GM23248 (cell line): ENCODE results near the gene CENPU. TPM values are rescaled to one million over a fixed set of nuclear protein-coding genes. Genes with fewer than 3 reads are reported as not detected.
A peak's percentile ranks its signal among the peaks of the same experiment; 100 is the strongest.

Experiments used
- DNase-seq: peaks from one replicate; pipeline ENCODE4 v3.0.0-alpha.2; 2015
- H2AFZ ChIP-seq: fragments of 200-600 bp; sonication (generic); 2 replicates; pipeline ENCODE4 v1.6.1; 2016; ENCODE audit warnings: antibody characterized with exemption
- H3F3A ChIP-seq: fragments of 200-600 bp; sonication (generic); 2 replicates; pipeline ENCODE4 v1.6.1; 2016; ENCODE audit warnings: mild to moderate bottlenecking, antibody characterized with exemption, mixed run types; ENCODE audit not compliant: insufficient read depth
- H3K27ac ChIP-seq: fragments of 200-600 bp; sonication (generic); 2 replicates; pipeline ENCODE4 v1.5.1; 2016; ENCODE audit warnings: mild to moderate bottlenecking
- H3K27me3 ChIP-seq: fragments of 200-600 bp; sonication (generic); replicated peaks from 2 replicates; pipeline ENCODE4 v1.6.1; 2016; ENCODE audit warnings: mild to moderate bottlenecking; ENCODE audit not compliant: insufficient read depth
- H3K36me3 ChIP-seq: fragments of 200-600 bp; sonication (generic); 2 replicates; pipeline ENCODE4 v1.6.1; 2016; ENCODE audit warnings: low read depth, mild to moderate bottlenecking
- H3K4me1 ChIP-seq: fragments of 200-600 bp; sonication (generic); 2 replicates; pipeline ENCODE4 v1.6.1; 2016; ENCODE audit warnings: mild to moderate bottlenecking; ENCODE audit not compliant: insufficient read depth
- H3K4me2 ChIP-seq: fragments of 200-600 bp; sonication (generic); one replicate; pipeline ENCODE4 v1.6.1; 2016; ENCODE audit warnings: mild to moderate bottlenecking; ENCODE audit not compliant: unreplicated experiment
- H3K4me3 ChIP-seq: fragments of 200-600 bp; sonication (generic); 2 replicates; pipeline ENCODE4 v1.5.1; 2016; ENCODE audit warnings: mild to moderate bottlenecking
- H3K79me2 ChIP-seq: fragments of 200-600 bp; sonication (generic); 2 replicates; pipeline ENCODE4 v1.6.1; 2016; ENCODE audit warnings: mild to moderate bottlenecking; ENCODE audit not compliant: insufficient read depth
- H3K9ac ChIP-seq: fragments of 200-600 bp; sonication (generic); 2 replicates; pipeline ENCODE4 v1.6.1; 2016; ENCODE audit warnings: mild to moderate bottlenecking
- H3K9me2 ChIP-seq: fragments of 200-600 bp; sonication (generic); 2 replicates; pipeline ENCODE4 v1.6.1; 2016; ENCODE audit warnings: mixed run types, mild to moderate bottlenecking, moderate library complexity; ENCODE audit not compliant: insufficient read depth
- H3K9me3 ChIP-seq: fragments of 200-600 bp; sonication (generic); one replicate; pipeline ENCODE4 v1.6.1; 2017; ENCODE audit warnings: low read depth
- H4K20me1 ChIP-seq: fragments of 200-600 bp; sonication (generic); 2 replicates; pipeline ENCODE4 v1.6.0; 2016; ENCODE audit not compliant: insufficient read depth
- EZH2 ChIP-seq: fragments of 200-600 bp; sonication (generic); IDR thresholded peaks from 2 replicates; pipeline ENCODE4 v1.6.1; 2018; ENCODE audit warnings: antibody characterized with exemption, mild to moderate bottlenecking; ENCODE audit not compliant: insufficient read depth, poor library complexity, severe bottlenecking
- EZH2phosphoT487 ChIP-seq: fragments of 200-600 bp; sonication (generic); IDR thresholded peaks from 2 replicates; pipeline ENCODE4 v1.6.1; 2018; ENCODE audit warnings: antibody characterized with exemption, moderate library complexity, mild to moderate bottlenecking, low read depth; ENCODE audit not compliant: insufficient read depth
- WGBS, 2 experiments: methylation state at CpG; one replicate each; pipeline ENCODE4 v1.1.6; 2015 to 2017; ENCODE audit warnings: low lambda C conversion rate in 2 of 2, low coverage in 1 of 2; ENCODE audit errors: missing lambda C conversion rate in 2 of 2; 5-methylcytosine and 5-hydroxymethylcytosine counted together
- in situ Hi-C: fragments of 300-500 bp; cut with MboI; formaldehyde crosslinking; loops from 2 replicates; pipeline ENCODE4 v1.15.0; 2020
- polyA plus RNA-seq: library from polyadenylated mRNA; unstranded; fragments of >200 nt; fragmentation: Nextera tagmentation; extraction: Ambion mirVana; gene quantifications from 2 replicates; pipeline ENCODE4 v1.2.1, GENCODE V29; 2016
- total RNA-seq: library from RNA; depleted of rRNA; stranded (reverse); fragments of >200 nt; shearing (Covaris generic); gene quantifications from 2 replicates; pipeline ENCODE4 v1.2.3, GENCODE V29; 2014

Gene CENPU
- total and polyA plus RNA-seq, 2 experiments from 2014 or later = 8.5 to 15.7 TPM

DNA sequence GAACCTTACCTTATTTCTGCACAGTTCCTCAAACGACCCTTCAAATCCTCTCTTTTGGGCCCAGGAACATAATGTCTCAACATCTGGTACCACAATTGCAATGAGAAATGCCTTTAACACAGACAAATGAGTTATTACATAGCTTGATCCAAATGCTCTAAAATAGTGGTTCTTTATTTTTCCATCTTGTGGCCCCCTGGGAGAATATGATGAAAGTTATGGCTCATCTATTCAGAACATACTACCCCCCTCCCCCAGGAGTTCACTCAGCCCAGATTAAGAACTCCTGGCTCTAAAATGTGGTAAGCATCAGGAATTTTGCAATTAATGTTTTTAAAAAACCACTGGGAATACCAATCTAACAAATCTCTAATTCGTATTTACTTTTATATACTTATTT lies 23.9 kb upstream of the CENPU start:
- TF ChIP-seq EZH2phosphoT487 (no peak), EZH2 (no peak)
- no peak for DNase-seq

DNA sequence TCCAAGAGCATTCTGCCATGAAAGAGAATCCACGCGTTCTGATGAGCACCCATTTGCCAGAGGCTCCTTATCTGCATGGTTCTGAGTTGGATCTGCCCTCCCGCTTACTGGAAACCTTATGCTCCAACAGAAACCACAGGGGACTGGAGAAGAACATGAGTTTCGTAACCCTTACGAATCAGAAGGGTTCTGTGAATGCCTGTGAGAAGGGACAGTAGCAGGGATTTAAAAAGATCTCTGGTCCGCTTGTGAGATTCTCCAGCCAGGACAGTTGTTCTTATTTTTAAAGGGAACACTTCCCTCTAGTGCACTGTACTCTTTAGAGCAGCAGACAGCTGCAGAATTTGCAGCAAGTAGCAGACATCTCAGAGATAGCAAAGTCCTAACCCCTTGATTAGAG lies 22.5 kb upstream of the CENPU start:
- H3K9me3 ChIP-seq = no peaks in the 10 kb centered on the region
- H3K9me2 ChIP-seq = no peaks in the 10 kb centered on the region
- H3K4me3 ChIP-seq = no peak overlapping the region
- WGBS, 2 experiments = 82 to 87% methylated on average over 6 of the region's 6 CpGs
- H3K36me3 ChIP-seq = 0 out of 2 replicates have a peak, but pooled peaks cover 4% of the 10 kb centered on the region
- H3K27me3 ChIP-seq = no peaks in the 10 kb centered on the region
- H3F3A ChIP-seq = peaks cover 21% of the 10 kb centered on the region
- DNase-seq = peak; percentile 43
- H3K4me2 ChIP-seq = no peak overlapping the region
- H3K79me2 ChIP-seq = no peaks in the 10 kb centered on the region
- H3K9ac ChIP-seq = no peak overlapping the region
- H3K27ac ChIP-seq = no peak overlapping the region
- TF ChIP-seq EZH2 (no peak), EZH2phosphoT487 (no peak)
- no peak overlapping the region for H2AFZ ChIP-seq
- in situ Hi-C loops = no loop called here
- peaks cover 13% of the 10 kb centered on the region for H3K4me1 ChIP-seq
- H4K20me1 ChIP-seq = no peaks in the 10 kb centered on the region

More for the DNA sequence above, 23.9 kb upstream of the CENPU start:
- WGBS, 2 experiments = 22 to 27% methylated on average over 2 of the region's 2 CpGs
- Histone ChIP-seq H3K4me2 (no peak overlapping the region), H3K79me2 (no peaks in the 10 kb centered on the region), H4K20me1 (no peaks in the 10 kb centered on the region), H3K4me3 (no peak overlapping the region), H3K27me3 (no peaks in the 10 kb centered on the region), H3K36me3 (0 out of 2 replicates have a peak, but pooled peaks cover 4% of the 10 kb centered on the region), H3K27ac (no peak overlapping the region), H2AFZ (no peak overlapping the region), H3F3A (peaks cover 21% of the 10 kb centered on the region), H3K9me3 (no peaks in the 10 kb centered on the region), H3K9ac (no peak overlapping the region), H3K4me1 (peaks cover 13% of the 10 kb centered on the region), H3K9me2 (no peaks in the 10 kb centered on the region)
- in situ Hi-C loops = no loop called here

DNA sequence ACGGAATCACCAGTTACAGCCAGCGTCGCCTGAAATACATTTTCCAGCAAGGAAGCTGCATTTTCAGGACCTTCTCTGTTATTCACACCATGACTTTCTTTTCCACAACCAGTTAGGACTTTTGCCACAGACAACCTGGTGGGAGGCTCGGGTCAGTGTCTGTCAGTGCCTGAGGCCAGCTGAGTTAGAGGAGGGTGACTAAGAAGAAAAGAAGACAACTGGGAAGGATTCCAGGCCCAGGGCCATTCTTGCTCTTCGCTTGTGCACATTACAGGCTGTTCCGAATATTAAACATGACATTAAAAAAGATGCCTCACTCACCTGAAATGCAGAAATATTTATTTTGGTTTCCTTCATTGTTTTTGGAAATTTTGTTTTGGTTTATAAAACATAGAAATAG lies 21.4 kb upstream of the CENPU start:
- Histone ChIP-seq H2AFZ (no peak overlapping the region), H3K9ac (no peak overlapping the region), H3K9me3 (no peaks in the 10 kb centered on the region), H3K4me3 (no peak overlapping the region), H3K4me1 (peaks cover 13% of the 10 kb centered on the region), H3K27ac (no peak overlapping the region; the same call in 1 of the 2 replicates), H3K36me3 (no peaks in the 10 kb centered on the region), H3K9me2 (no peaks in the 10 kb centered on the region), H3K27me3 (no peaks in the 10 kb centered on the region), H4K20me1 (no peaks in the 10 kb centered on the region), H3K4me2 (no peak overlapping the region), H3F3A (peaks cover 21% of the 10 kb centered on the region), H3K79me2 (no peaks in the 10 kb centered on the region)
- WGBS, 2 experiments = 52 to 56% methylated on average over 6 of the region's 6 CpGs
- DNase-seq = peak; percentile 84
- in situ Hi-C loops = no loop called here
- TF ChIP-seq EZH2phosphoT487 (no peak), EZH2 (no peak)

DNA sequence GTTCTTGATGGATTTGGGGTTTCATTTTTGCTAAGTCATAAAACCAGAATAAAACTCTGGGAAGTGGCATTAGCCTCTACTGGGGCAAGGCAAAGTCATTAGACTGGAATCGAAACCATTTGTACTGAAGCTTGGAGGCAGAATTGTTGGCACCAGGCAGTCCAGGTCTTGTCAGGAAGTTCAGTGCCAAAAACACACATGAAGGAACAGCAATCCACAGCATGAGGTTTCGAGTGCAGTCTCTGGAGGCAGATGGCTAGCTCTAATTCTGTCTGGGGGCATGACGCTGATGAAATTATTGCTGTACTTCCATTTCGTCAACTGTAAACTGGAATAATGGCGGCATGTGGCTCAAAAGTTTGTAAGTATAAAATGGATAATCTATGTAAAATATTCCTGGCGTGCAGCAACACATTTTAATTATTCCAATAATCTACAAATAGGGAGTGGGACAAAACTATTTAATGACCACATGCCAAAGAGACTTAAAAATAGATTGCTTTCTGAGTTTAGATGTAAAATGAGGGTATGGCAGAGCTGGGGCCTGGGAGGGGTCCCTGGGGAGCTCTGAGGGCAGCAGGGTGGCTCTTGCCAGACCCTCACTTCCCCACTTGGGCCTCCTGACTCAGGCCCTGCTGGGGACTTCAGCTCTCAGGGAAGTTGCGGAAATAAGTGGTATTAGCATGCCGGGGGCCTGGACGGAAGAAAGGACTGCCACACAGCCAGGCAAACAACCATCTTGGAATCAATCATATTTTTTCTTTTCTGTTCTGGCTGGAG lies 18.8 kb upstream of the CENPU start:
- no peak for DNase-seq
- H3K9me3 ChIP-seq = no peaks in the 10 kb centered on the region
- no peaks in the 10 kb centered on the region for H3K79me2 ChIP-seq
- H3K4me2 ChIP-seq = no peak overlapping the region
- no peak overlapping the region for H3K4me3 ChIP-seq
- H3K36me3 ChIP-seq = no peaks in the 10 kb centered on the region
- TF ChIP-seq EZH2 = no peak
- peaks cover 21% of the 10 kb centered on the region for H3F3A ChIP-seq
- H3K4me1 ChIP-seq = peaks cover 13% of the 10 kb centered on the region
- WGBS, 2 experiments = 74 to 80% methylated on average over 9 of the region's 9 CpGs
- H3K27me3 ChIP-seq = no peaks in the 10 kb centered on the region
- in situ Hi-C loops = no loop called here
- H3K9me2 ChIP-seq = no peaks in the 10 kb centered on the region
- H3K27ac ChIP-seq = no peak overlapping the region
- no peak overlapping the region for H3K9ac ChIP-seq
- H2AFZ ChIP-seq = no peak overlapping the region
- H4K20me1 ChIP-seq = no peaks in the 10 kb centered on the region
